HUDEP-2 (cell line): ENCODE data around the gene TOR1A.
A peak's percentile ranks its signal among the peaks of the same experiment; 100 is the strongest.
"Not testable (repeated sequence)": the region's sequence is repeated elsewhere in the genome, so short reads cannot be mapped to it uniquely, and the experiment has no call there.

ENCODE experiments used
- DNase-seq, 76 experiments: peaks; one replicate each; lab custom pipeline; 2025; ENCODE audit not compliant: unreplicated experiment in 76 of 76; lab: John Stamatoyannopoulos, UW

The TOR1A gene

DNA sequence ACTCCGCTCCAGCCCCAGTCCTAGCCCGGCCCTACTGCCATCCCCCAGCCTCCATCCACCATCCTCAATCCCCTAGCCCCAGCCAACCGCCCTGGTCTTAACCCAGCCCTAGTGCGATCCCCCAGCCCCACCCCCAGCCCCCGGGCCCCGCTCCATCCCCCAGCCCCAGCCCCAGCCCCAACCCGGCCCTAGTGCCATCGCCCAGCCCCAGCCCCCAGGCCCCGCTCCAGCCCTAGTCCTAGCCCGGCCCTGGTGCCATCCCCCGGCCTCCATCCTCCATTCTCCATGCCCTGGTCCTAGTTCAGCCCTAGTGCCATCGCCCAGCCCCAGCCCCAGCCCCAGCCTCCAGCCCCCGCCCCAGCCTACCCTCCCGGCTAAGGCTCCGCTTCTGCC is 398 bp downstream of the TOR1A start:
- DNase-seq, result no peak

GRCh38 chr9:129822898-129823541 is 916 bp downstream of the TOR1A start:
- DNase-seq, result peak in 2 of 76 experiments; percentile 9 to 17

DNA sequence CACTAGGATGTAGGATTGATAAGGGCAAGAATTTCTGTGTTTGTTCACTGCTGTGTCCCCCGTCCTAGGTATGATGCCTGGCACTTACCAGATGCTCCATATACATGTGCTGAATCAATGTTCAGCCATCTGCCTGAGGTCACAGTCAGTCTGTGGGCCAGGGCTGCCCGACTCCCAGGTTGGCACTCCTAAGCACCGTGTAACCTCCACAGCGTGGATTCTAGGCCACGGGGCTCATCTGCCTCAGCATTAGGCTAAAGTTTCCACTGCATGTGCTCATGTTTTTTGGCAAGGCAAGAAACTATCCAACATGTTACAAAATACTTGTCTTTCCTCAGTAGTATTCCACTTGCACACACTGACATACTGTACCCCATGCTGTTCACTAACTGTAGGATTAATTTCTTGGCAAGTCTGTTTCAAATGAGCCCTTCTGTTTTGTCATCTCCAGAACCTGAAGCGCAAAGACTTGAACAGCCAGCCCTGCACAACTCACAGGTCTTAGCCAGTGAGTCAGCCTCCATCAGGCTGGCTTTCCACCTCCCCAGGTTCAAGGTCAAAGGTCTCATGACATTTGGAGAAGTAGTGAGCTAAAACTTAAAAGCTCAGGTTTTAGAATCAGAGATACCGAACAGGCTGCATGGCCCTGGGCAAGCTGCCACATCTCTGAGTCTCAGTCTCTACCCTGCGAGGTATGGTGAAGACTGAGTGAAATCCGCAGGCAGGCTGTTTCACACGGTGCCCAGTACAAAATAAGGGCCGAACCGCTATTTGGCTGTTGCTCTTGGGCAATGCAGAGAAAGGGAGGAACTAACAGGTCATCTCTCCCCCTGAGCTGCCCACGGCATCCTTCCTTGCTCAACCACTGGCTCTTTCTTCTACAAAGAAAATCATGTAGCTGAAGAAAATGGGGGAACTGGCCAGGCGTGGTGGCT is 7.2 kb downstream of the TOR1A start:
- DNase-seq, result no peak

- no peak for DNase-seq
Measured at GRCh38 chr9:129815278-129815677, 8.7 kb downstream of the TOR1A start.

DNA sequence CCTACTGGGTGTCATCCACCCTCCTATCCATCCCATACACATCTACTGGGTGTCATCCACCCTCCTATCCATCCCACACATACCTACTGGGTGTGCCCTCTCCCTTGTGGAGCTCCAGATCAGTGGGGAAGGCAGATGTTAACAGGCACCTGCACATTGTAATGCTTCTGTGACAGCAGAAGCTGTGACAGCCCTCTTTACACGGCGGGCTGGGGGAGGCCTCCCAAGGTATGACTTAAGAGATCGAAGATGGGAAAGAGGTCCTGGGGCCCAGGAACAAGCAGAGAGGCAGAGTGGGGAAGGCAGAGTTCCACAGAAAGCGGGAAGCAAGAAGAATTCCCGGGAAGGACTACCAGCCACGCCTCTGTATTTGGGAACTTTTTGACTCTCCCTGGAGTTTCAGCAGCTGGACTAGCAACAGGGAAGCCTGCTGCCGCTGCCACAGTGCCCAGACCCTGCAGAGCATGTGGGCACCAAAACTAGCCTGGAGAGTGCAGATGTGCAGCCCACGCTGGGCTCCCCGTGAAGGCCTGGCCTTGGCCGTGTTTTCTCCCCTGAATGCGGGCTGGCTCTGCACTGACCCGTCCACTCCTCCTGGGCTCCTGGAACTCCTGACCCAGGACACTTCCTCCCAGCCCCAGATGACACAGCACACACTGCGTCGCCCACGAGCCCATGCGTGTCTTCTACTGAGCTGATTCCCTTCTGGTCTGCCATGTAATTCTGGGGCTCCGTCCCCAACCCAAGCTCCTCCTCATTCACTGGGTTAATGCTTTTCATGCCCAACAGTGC is 9.3 kb downstream of the TOR1A start:
- no peak for DNase-seq

- DNase-seq, result no peak
Measured at GRCh38 chr9:129813661-129814060, 10.3 kb downstream of the TOR1A start.

DNA sequence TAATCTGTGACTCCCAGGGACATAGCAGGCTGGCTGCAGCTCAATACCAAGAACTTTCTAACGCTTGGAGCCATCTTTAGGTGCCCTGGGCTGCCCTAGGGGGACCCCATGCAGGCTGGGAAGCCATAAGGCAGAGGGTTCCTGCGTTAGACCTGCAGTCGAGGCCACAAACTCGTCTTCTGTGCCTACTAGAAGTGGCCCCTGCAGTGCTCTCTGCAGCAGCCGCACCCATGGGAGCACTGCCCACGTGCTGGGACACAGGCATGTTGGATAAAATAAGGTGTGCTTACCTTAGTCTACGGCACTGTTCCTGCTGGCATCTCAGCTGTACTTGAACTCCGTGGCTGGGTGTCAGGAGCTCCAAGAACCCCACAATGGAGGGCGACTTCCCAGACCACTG is 11.6 kb downstream of the TOR1A start:
- DNase-seq, result peak in 1 of 76 experiments; percentile 7

DNA sequence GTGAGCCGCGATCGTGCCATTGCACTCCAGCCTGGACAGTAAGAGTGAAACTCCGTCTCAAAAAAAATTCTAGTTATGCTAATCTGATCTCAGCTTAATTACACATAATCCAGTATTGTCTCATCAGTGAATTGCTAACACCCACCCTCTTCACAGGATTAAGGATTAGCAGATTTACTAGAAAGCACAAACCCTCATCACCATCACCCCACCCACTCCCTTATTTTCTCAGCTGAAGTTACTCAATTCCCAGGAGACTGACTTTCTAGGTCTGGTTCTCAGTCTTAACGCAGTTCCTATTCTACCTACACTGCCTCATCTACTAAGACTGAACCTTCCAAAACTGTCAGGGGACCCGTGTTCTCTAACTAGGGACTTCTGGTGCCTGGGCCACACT is 12.0 kb downstream of the TOR1A start:
- DNase-seq, result no peak

GRCh38 chr9:129810788-129811187 is 13.1 kb downstream of the TOR1A start:
- no peak for DNase-seq

GRCh38 chr9:129810116-129810515 is 13.8 kb downstream of the TOR1A start:
- DNase-seq, result no peak

DNA sequence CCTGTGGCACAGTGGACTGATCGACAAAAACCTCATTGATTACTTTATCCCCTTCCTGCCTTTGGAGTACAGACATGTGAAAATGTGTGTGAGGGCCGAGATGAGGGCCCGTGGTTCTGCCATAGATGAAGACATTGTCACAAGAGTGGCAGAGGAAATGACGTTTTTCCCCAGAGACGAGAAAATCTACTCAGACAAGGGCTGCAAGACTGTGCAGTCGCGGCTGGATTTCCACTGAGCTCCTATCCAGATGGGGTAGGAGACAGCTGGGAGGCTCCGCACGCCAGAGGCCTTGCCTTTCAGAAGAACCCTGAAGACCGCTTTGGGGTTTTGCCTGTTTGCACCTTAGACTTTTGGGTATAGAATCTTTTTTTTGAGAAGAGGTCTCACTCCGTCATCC is 14.6 kb downstream of the TOR1A start:
- no peak for DNase-seq

DNA sequence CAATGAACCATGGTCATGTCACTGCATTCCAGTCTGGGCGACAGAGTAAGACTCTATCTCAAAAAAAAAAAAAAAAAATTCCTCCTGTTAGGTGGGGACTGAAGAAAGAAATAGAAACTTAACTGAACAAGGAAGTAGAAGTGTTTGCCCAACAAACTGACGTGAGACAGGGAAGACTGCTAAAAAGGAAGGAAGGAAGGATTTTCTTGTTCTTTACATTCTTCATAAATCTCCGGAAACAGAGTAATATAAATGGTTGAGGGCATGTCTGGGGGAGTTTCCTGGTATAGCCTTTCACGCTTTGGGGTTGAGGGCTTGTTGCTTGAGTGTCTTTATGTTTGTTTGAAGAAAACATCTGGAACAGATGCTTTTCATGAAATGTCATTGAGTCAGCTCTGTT is 17.9 kb downstream of the TOR1A start:
- no peak for DNase-seq

DNA sequence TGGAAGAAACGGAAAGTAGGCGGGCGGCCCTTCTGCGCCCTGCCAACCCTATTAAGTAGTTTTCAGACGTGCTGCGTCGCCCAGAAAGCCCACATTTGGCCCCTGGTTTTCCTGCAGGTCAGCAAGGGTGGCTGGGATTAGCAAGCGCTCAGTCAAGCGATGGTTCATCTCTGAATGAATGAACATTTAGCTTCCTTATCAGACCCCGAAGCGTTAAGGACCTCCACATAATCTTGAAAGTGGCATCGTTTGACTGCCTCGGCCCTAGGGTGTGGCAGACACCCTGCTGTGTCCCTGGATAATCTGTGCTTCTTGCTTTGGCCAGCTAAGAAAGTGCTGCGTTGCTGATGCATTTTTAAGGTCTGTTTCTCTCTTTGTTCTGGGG is 20.3 kb downstream of the TOR1A start:
- DNase-seq, result peak in 28 of 76 experiments; percentile 1 to 56 (median 22)

DNA sequence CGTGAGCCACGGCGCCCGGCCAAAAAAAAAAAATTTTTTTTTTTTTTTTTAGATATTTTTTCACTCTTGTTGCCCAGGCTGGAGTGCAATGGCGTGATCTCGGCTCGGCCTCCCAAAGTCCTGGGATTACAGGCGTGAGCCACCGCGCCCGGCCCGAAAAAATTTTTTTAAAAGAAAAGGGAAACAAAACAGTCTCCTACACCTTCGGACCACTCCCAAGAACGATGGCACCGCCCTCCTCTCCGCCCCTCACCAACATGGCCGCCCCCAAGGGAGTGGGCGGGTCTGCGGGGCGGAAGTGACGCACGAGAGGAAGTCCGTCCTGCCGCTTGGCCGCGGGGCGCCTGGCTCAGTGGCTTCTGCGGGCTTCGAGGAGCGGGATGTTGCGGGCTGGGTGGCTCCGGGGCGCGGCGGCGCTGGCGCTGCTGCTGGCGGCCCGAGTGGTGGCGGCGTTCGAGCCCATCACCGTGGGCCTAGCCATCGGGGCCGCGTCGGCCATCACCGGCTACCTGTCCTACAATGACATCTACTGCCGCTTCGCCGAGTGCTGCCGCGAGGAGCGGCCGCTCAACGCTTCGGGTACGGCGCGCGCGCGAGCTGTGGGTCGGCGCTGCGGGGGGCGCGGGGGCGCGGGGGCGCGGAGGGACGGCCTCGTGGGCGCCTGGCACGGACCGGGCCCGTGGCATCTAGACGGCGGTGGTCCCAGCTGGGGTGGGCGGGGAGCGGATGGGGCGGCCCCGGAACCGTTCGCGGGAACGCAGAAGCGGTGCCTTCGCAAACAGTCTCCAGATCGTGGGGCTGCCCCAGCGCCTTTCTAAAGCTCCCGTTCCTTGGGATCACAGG is 20.9 kb downstream of the TOR1A start, which contains the start of gene TOR1B:
TOR1B (plus strand) TSS at position 352 of the 843 bp plus-strand sequence; CDS start at position 381, 29 bp downstream.
- DNase-seq, result peak in 74 of 76 experiments; percentile 17 to 93 (median 83)

GRCh38 chr9:129801504-129801903 is 22.4 kb downstream of the TOR1A start:
- DNase-seq, result no peak

DNA sequence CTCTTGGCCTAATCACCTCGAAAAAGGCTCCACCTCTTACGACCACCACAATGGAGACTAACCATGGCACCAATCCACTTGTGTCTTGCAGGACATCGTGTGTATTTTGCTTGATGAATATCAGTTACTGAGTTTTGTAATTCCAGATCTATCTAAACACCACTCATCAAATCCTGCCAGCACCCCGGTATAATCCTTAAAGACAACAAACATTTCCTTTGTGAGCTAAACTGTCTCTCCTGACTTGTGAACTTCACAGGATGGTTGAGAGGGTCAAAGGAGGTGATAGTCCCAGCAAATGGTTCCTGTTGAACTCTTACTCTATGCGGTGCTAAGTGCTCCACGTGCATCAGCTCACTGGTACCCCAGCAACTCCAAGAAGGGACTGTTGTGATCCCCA is 25.0 kb downstream of the TOR1A start:
- DNase-seq, result no peak

- DNase-seq, result not testable (repeated sequence)
Measured at GRCh38 chr9:129796029-129796428, 27.9 kb downstream of the TOR1A start.

GRCh38 chr9:129794549-129794948 is 29.4 kb downstream of the TOR1A start:
- DNase-seq, result no peak

DNA sequence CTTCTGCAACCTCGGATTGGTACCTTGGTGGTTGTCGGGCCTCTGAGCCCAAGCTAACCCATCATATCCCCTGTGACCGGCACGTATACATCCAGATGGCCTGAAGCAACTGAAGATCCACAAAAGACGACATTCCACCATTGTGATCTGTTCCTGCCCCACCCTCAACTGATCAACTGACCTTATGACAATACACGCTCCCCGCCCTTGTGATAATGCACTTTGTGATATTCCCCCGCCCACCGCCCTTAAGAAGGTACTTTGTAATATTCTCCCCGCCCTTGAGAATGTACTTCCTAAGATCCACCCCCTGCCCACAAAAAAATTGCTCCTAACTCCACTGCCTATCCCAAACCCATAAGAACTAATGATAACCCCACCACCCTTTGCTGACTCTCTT is 37.5 kb downstream of the TOR1A start:
- DNase-seq, result peak in 16 of 76 experiments; percentile 5 to 36 (median 20)

DNA sequence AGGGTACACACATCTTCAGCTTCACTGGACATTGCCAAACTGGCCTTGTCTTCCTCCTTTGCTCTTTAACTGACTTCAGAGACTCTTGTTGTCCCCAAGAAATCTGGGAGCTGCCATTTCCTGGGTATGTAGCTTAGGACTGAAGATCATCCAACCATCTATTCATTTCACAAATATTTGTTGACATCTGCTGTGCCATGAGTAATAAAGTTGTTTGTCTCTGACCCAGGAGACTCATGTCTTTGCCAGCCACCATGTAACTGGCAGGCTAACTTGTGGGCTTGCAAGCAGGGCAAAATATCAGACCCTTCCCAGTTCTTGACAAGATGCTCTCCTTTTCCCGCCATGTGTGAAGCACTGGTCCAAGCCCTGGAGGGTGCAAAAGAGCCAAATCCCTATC is 38.1 kb downstream of the TOR1A start:
- DNase-seq, result no peak
